Measurements from ENCODE around the gene BIRC7. TPM values are rescaled to one million over a fixed set of nuclear protein-coding genes. Genes with fewer than 3 reads are reported as not detected.

The BIRC7 gene
- total RNA-seq, 1 donor from 2014 or later = not detected

DNA sequence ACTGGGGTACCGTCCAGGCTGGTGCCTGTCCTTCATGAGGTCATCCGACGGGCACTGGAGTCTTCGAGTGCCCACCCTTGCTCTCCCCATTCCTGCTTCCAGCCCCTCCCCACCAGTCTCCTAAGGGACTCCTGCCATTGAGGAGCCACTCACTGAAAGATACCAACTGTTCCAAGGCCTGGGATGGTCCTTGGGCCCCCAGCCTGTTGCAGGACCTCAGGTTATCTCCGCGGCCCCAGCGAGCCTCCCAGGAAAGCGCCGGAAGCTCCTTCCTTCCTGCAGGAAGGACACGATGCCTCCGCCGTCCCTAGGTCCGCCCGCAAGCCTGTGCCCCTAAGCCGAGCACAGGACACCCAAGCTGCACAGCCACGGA lies 17.3 kb downstream of the BIRC7 start:
- FAIRE-seq (no peak), DNase-seq (ENCODE audit: low read depth) (no peak)
- TF ChIP-seq, protein P1, sequence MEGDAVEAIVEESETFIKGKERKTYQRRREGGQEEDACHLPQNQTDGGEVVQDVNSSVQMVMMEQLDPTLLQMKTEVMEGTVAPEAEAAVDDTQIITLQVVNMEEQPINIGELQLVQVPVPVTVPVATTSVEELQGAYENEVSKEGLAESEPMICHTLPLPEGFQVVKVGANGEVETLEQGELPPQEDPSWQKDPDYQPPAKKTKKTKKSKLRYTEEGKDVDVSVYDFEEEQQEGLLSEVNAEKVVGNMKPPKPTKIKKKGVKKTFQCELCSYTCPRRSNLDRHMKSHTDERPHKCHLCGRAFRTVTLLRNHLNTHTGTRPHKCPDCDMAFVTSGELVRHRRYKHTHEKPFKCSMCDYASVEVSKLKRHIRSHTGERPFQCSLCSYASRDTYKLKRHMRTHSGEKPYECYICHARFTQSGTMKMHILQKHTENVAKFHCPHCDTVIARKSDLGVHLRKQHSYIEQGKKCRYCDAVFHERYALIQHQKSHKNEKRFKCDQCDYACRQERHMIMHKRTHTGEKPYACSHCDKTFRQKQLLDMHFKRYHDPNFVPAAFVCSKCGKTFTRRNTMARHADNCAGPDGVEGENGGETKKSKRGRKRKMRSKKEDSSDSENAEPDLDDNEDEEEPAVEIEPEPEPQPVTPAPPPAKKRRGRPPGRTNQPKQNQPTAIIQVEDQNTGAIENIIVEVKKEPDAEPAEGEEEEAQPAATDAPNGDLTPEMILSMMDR (IDR thresholded peaks at IDR 0.05; ENCODE audit: insufficient read depth, low read length, severe bottlenecking) = no peak
- Histone ChIP-seq H3K36me3 (ENCODE audit: control insufficient read depth, insufficient read depth, low read length) (no peaks in the 10 kb centered on the region), H3K27me3 (ENCODE audit: control insufficient read depth, insufficient read depth, low read length) (peaks cover 18% of the 10 kb centered on the region), H3K4me3 (ENCODE audit: low read depth, low read length) (no peak overlapping the region)

DNA sequence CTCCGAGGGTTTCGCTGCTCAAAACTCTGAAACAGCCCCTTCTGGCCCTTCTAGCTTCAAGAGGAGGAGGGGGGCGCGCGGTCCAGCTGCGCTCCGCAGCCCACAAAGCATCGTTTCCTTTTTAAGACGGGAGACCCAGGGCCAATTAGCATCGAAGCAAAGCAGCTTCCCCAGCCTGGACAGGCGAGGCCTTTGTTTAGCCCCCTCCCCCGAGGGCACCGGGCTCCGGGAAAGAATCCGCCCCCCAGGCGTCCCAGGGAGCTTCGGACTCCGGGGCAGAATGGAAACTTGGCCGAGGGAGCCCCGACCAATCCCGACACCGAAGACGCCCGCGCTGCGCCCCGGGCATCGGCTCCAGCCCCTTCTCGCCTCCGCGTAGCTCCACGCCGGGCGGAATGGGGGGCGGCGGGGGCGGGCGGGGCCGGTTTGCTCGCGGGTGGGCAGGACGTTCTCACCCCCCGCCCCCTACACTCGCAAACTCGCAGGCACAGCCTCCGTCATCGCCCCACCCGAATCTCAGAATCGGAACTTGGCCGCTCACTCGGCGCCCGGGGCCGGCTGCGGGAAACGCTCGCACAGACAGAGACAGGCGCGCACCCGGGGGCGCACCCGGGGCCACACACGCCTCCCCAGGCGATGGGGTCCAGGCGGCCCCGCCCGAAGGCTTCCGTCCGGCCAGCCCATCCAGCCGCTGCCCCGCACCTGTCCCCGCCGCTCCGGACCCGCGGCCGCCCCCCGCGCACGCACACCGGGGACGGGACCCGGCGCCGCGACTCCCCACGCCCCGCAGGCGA lies 17.9 kb downstream of the BIRC7 start:
- TF ChIP-seq, protein P1 (IDR thresholded peaks at IDR 0.05; ENCODE audit: insufficient read depth, low read length, severe bottlenecking) = no peak
- H3K36me3 ChIP-seq (ENCODE audit: control insufficient read depth, insufficient read depth, low read length) = no peaks in the 10 kb centered on the region
- DNase-seq (ENCODE audit: low read depth) = no peak
- no peak for FAIRE-seq
- H3K27me3 ChIP-seq (ENCODE audit: control insufficient read depth, insufficient read depth, low read length) = peaks cover 18% of the 10 kb centered on the region
- peak overlapping the region; percentile 2 for H3K4me3 ChIP-seq (ENCODE audit: low read depth, low read length)

DNA sequence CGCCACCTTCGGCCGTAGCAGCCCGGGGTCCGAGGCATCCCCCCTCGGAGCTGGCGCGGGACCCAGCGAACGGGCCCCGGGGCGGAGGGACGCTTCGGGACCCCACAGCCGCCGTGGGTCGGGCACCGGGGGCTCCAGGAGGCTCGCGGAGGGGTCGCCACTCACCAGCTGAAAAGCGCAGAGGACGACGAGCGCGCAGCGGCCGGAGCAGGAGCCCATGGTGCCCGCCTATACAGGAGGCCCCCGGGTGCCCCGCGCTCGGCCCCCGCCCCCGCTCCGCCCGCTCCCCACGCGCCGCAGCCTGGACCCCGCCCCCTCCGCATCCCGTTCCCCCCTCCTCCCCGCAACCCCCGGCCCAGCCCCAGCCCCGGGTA lies 18.5 kb downstream of the BIRC7 start, which contains the start of gene NKAIN4:
Gene NKAIN4 (minus strand): TSS at position 232 of the 374 bp plus-strand sequence. CDS start 13 bp downstream, at position 219.
- no peak for FAIRE-seq
- no peak for DNase-seq (ENCODE audit: low read depth)
- no peaks in the 10 kb centered on the region for H3K36me3 ChIP-seq (ENCODE audit: control insufficient read depth, insufficient read depth, low read length)
- H3K27me3 ChIP-seq (ENCODE audit: control insufficient read depth, insufficient read depth, low read length) = peaks cover 18% of the 10 kb centered on the region
- peak within 1 kb of the TSS; percentile 2 for H3K4me3 ChIP-seq (ENCODE audit: low read depth, low read length)
- TF ChIP-seq, protein P1 (IDR thresholded peaks at IDR 0.05; ENCODE audit: insufficient read depth, low read length, severe bottlenecking) = no peak

DNA sequence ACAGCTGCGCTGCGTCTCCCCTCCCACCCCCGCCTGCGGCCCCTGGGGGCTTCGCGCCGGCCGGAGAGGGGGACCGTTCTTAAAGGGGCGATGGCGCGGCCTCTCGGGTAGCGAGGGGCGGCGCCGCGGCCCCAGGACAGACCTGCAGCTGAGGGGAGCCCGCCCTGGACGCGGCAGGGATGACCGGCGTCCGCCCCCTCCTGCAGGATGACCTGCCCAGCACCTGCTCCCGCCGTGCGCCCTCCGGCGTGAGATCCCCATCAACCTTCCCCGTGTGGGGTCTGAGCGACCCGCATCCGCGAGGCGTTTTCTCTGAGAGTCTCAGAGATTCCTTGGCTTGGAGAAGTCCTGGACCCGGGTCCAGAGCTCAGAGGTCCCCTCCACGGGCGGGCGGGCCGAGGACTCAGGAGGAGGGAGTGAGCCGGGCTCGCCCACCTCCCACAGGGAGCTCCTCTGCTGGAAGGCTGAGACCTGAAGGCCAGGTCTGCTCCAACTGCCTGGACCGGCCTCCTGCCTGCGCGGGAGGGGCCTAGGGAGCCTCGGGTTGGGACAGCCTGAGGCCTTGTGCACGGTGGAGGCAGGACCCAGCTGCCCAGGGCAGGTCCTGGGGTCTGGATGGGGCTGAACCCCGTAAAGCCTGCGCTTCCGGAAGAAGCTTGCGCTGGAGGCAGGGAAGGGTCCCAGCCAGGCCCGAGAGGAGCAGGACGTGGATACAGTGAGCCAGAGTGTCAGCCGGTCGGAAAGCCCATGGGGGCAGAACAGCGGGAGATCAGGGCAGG lies 19.1 kb downstream of the BIRC7 start:
- DNase-seq (ENCODE audit: low read depth) (no peak), FAIRE-seq (no peak)
- Histone ChIP-seq H3K36me3 (ENCODE audit: control insufficient read depth, insufficient read depth, low read length) (no peaks in the 10 kb centered on the region), H3K4me3 (ENCODE audit: low read depth, low read length) (no peak overlapping the region), H3K27me3 (ENCODE audit: control insufficient read depth, insufficient read depth, low read length) (peaks cover 18% of the 10 kb centered on the region)
- TF ChIP-seq, protein P1 (IDR thresholded peaks at IDR 0.05; ENCODE audit: insufficient read depth, low read length, severe bottlenecking) = peak; percentile 25

DNA sequence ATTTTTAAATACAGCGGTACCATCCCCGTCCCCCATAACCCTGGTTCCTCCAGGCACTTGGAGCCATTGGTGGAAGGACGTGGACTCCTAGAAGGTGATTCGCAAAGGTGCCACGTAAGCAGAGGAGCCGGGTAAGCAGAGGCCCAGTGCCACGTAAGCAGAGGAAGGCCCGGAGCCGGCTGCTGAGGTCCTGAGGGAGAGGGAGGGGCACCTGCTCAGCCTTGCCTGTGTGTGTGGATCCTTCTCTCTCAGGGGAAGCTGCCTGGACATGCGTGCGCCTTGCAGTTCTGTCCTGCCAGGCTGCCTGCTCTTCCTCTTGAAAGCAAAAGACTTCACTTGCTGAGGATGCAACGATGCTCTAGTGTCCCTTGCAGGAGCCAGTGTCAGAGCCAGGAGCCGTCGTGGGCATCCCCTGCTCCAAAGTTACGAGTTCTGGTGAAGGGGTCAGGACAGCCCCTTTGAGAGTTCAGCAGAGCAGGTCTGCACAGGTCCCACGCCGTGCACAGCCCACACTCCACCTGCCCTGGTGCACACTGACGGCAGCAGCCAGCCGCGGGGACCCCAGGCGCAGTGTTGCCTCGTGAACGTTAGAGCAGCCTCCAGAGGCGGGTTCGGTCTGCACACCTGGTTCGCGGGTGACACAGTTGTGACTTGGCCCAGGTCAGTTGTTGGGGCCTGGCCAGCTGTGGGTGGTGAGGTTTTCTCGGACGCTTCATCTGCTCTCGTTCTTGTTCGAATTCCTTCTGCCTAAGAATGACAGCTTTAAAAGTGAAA lies 20.4 kb downstream of the BIRC7 start:
- TF ChIP-seq, protein P1 (IDR thresholded peaks at IDR 0.05; ENCODE audit: insufficient read depth, low read length, severe bottlenecking) = no peak
- peak; percentile 64 for FAIRE-seq
- Histone ChIP-seq H3K4me3 (ENCODE audit: low read depth, low read length) (no peak overlapping the region), H3K36me3 (ENCODE audit: control insufficient read depth, insufficient read depth, low read length) (no peaks in the 10 kb centered on the region), H3K27me3 (ENCODE audit: control insufficient read depth, insufficient read depth, low read length) (peaks cover 20% of the 10 kb centered on the region)
- peak; percentile 88 for DNase-seq (ENCODE audit: low read depth)

Measured in bronchial epithelial cell (primary cell).